ENCODE measurements around the gene C19orf67.

C19orf67 gene

GRCh38 chr19:14106840-14107239 lies 21.3 kb upstream of the C19orf67 start:
- no peaks in the 10 kb centered on the region for H3K9me3 ChIP-seq (ENCODE audit: severe bottlenecking)
- H3K4me3 ChIP-seq (ENCODE audit: low read depth, low read length) = no peak overlapping the region
- peaks cover 36% of the 10 kb centered on the region for H3K36me3 ChIP-seq
- TF ChIP-seq CTCF (IDR thresholded peaks at IDR 0.05; ENCODE audit: low read depth, low read length) = no peak
- no peak for DNase-seq
- no peak overlapping the region for H3K27ac ChIP-seq
- no peaks in the 10 kb centered on the region for H3K27me3 ChIP-seq (ENCODE audit: insufficient read depth, low read depth, severe bottlenecking)

GRCh38 chr19:14105680-14106079 lies 20.1 kb upstream of the C19orf67 start:
- no peak for DNase-seq
- TF ChIP-seq CTCF (IDR thresholded peaks at IDR 0.05; ENCODE audit: low read depth, low read length) = no peak
- Histone ChIP-seq H3K27me3 (ENCODE audit: insufficient read depth, low read depth, severe bottlenecking) (no peaks in the 10 kb centered on the region), H3K9me3 (ENCODE audit: severe bottlenecking) (no peaks in the 10 kb centered on the region), H3K36me3 (peaks cover 47% of the 10 kb centered on the region), H3K4me3 (ENCODE audit: low read depth, low read length) (no peak overlapping the region), H3K27ac (no peak overlapping the region)

GRCh38 chr19:14103310-14103709 lies 17.7 kb upstream of the C19orf67 start:
- no peak overlapping the region for H3K27ac ChIP-seq
- no peak for TF ChIP-seq CTCF (IDR thresholded peaks at IDR 0.05; ENCODE audit: low read depth, low read length)
- H3K4me3 ChIP-seq (ENCODE audit: low read depth, low read length) = no peak overlapping the region
- peaks cover 57% of the 10 kb centered on the region for H3K36me3 ChIP-seq
- no peaks in the 10 kb centered on the region for H3K27me3 ChIP-seq (ENCODE audit: insufficient read depth, low read depth, severe bottlenecking)
- H3K9me3 ChIP-seq (ENCODE audit: severe bottlenecking) = no peaks in the 10 kb centered on the region
- DNase-seq = no peak

GRCh38 chr19:14102756-14103155 lies 17.2 kb upstream of the C19orf67 start:
- no peak overlapping the region for H3K4me3 ChIP-seq (ENCODE audit: low read depth, low read length)
- no peak for DNase-seq

GRCh38 chr19:14102102-14102696 lies 16.6 kb upstream of the C19orf67 start:
- no peak for TF ChIP-seq CTCF (IDR thresholded peaks at IDR 0.05; ENCODE audit: low read depth, low read length)
- Histone ChIP-seq H3K27ac (no peak overlapping the region), H3K27me3 (ENCODE audit: insufficient read depth, low read depth, severe bottlenecking) (no peaks in the 10 kb centered on the region), H3K36me3 (peaks cover 67% of the 10 kb centered on the region), H3K9me3 (ENCODE audit: severe bottlenecking) (no peaks in the 10 kb centered on the region), H3K4me3 (ENCODE audit: low read depth, low read length) (no peak overlapping the region)
- DNase-seq = no peak

More at GRCh38 chr19:14102756-14103155, 17.2 kb upstream of the C19orf67 start:
- TF ChIP-seq CTCF (IDR thresholded peaks at IDR 0.05; ENCODE audit: low read depth, low read length) = no peak
- Histone ChIP-seq H3K27ac (no peak overlapping the region), H3K27me3 (ENCODE audit: insufficient read depth, low read depth, severe bottlenecking) (no peaks in the 10 kb centered on the region), H3K9me3 (ENCODE audit: severe bottlenecking) (no peaks in the 10 kb centered on the region), H3K36me3 (peaks cover 61% of the 10 kb centered on the region)

GRCh38 chr19:14101003-14101545 lies 15.5 kb upstream of the C19orf67 start:
- Histone ChIP-seq H3K4me3 (ENCODE audit: low read depth, low read length) (no peak overlapping the region), H3K36me3 (peaks cover 72% of the 10 kb centered on the region), H3K27me3 (ENCODE audit: insufficient read depth, low read depth, severe bottlenecking) (no peaks in the 10 kb centered on the region), H3K27ac (no peak overlapping the region), H3K9me3 (ENCODE audit: severe bottlenecking) (no peaks in the 10 kb centered on the region)
- DNase-seq = no peak
- no peak for TF ChIP-seq CTCF (IDR thresholded peaks at IDR 0.05; ENCODE audit: low read depth, low read length)
